Loucy (cell line): ENCODE measurements around the gene PRSS12.

Experiments used
- EZH2phosphoT487 ChIP-seq: fragments of 200-600 bp; IDR thresholded peaks from 2 replicates; pipeline ENCODE4 v1.6.1; 2018; ENCODE audit warnings: antibody characterized with exemption, mild to moderate bottlenecking, moderate library complexity, borderline replicate concordance
- TF ChIP-seq, protein P1 (sequence below): fragments of 200-600 bp; sonication (generic); conservative IDR thresholded peaks from 2 replicates; pipeline ENCODE4 v1.5.1; 2014; ENCODE audit warnings: mild to moderate bottlenecking, antibody characterized with exemption, low read length

- TF ChIP-seq, protein P1, sequence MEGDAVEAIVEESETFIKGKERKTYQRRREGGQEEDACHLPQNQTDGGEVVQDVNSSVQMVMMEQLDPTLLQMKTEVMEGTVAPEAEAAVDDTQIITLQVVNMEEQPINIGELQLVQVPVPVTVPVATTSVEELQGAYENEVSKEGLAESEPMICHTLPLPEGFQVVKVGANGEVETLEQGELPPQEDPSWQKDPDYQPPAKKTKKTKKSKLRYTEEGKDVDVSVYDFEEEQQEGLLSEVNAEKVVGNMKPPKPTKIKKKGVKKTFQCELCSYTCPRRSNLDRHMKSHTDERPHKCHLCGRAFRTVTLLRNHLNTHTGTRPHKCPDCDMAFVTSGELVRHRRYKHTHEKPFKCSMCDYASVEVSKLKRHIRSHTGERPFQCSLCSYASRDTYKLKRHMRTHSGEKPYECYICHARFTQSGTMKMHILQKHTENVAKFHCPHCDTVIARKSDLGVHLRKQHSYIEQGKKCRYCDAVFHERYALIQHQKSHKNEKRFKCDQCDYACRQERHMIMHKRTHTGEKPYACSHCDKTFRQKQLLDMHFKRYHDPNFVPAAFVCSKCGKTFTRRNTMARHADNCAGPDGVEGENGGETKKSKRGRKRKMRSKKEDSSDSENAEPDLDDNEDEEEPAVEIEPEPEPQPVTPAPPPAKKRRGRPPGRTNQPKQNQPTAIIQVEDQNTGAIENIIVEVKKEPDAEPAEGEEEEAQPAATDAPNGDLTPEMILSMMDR: no peak
- no peak for TF ChIP-seq EZH2phosphoT487
Observed at GRCh38 chr4:118367872-118368271, 15.1 kb upstream of the PRSS12 start.
